Choroid plexus epithelial cell (primary cell): ENCODE data around the gene TFPT.
A peak's percentile ranks its signal among the peaks of the same experiment; 100 is the strongest.

Experiments used
- DNase-seq: peaks from one replicate; pipeline ENCODE4 v3.0.0-alpha.2; 2010; ENCODE audit warnings: low read depth
- H3K4me3 ChIP-seq: 2 replicates; pipeline ENCODE4 v1.5.1; 2011; ENCODE audit warnings: low read depth, mild to moderate bottlenecking, control low read depth, low read length, moderate library complexity
- TF ChIP-seq, protein P1 (sequence below): conservative IDR thresholded peaks from 2 replicates; pipeline ENCODE4 v1.5.1; 2011; ENCODE audit warnings: low read depth, mild to moderate bottlenecking, control low read depth, inconsistent platforms, low read length, moderate library complexity

The TFPT gene

DNA sequence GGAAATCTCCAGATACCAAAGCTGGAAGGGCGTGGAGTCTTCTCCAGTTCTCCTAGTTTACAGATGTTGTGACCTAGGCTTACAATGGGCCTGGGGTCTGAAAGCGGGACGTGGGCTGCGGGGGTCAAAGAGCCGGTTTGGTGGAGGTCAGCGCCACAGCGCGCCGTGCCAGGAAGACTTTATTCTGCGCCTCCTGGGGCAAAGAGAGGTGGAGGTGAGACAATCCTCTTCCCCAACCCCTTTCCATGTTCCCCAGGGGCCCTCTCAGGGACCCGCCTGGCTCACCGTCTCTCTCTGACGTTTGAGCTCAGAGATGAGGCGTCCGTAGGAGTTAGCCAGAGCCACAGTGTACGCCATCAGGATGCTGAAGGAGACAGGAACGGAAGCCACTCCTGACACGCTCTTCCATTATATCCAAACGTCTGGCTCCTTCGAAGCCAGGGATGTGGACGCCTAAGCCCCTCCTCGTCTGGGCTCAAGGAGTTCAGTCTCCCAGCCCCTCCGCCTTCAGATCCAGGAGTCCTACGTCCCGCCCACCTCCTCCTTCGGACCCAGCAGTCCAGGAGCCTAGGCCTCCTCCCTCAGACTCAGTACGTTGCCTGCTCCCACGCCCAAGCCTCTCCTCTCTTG, 44.8 kb upstream of the TFPT start:
- DNase-seq = peak; percentile 25
- TF ChIP-seq, protein P1, sequence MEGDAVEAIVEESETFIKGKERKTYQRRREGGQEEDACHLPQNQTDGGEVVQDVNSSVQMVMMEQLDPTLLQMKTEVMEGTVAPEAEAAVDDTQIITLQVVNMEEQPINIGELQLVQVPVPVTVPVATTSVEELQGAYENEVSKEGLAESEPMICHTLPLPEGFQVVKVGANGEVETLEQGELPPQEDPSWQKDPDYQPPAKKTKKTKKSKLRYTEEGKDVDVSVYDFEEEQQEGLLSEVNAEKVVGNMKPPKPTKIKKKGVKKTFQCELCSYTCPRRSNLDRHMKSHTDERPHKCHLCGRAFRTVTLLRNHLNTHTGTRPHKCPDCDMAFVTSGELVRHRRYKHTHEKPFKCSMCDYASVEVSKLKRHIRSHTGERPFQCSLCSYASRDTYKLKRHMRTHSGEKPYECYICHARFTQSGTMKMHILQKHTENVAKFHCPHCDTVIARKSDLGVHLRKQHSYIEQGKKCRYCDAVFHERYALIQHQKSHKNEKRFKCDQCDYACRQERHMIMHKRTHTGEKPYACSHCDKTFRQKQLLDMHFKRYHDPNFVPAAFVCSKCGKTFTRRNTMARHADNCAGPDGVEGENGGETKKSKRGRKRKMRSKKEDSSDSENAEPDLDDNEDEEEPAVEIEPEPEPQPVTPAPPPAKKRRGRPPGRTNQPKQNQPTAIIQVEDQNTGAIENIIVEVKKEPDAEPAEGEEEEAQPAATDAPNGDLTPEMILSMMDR = no peak
- H3K4me3 ChIP-seq = peak overlapping the region; percentile 65

DNA sequence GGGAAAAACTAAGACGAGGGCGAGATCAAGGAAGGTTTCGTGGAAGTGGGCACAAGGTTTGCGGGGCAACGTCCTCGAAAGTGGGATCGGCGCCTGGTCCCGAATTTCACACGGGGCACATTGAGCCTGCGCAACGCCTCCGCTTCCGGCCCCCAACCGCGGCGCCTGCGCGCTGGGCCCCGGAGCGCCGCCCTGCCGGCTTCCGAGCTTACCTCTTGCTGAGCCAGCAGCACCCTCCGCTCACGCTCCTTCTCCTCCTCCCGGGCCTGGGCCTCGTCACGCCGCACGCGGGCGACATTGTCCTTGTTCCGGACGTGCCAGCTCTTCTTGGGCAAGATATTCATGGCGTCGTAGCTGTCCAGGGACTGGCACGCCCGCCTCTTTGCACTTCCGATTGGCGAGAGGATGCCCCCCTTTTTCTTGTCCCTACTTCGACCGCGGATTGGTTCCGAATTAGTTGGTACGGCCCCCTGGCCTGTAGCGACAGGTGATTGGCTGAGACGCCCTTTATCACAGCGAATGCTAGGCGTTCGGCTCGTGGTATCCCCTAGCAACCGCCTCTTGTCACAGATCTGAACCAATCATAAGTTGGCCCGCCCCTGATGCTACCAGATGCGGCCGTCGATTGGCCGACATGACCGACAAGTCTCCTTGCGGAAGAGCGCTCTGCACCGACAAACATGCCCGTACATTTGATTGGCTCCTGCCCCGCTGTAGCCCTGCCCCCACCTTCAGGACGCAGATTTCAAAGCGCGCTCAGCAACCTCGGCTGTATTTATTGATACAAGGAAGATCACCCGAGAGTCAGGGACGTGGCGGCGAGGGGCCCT, 44.1 kb upstream of the TFPT start, which contains the start of gene LENG1:
Gene LENG1, minus strand, starts transcription at position 370 of the 830 bp plus-strand sequence. Its CDS starts 26 bp downstream, at position 344.
- TF ChIP-seq, protein P1 = peak; percentile 38
- H3K4me3 ChIP-seq = peak within 1 kb of the TSS; percentile 77

DNA sequence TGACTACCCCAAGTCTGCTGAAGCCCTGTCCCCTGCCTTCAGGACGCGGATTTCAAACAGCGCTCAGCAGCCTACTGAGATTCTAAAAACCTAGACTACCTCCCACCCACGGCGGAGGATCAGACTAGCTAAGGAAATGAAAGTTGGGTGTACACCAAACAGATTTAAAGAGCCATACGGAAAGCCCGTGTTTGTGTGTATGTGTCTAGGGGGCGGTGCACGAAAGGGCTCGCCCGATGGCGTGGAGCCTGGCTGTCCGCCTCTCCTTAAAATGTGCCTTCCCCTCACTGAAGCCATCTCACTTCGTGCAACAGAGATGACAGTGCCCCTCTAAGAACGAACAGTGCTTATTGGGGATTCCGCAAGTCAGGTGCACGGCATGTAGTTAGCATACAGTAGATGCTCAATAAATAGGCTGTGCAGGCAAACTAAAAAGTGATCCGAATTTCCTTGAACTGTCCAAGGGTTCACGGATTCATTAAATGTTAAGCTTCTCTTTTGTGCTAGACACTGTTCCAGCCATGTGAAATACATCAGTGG, 43.4 kb upstream of the TFPT start:
- peak; percentile 35 for DNase-seq
- TF ChIP-seq, protein P1 = peak; percentile 14
- H3K4me3 ChIP-seq = peak overlapping the region; percentile 77

More for the DNA sequence above, 44.1 kb upstream of the TFPT start, which contains the start of gene LENG1:
- peak; percentile 100 for DNase-seq

DNA sequence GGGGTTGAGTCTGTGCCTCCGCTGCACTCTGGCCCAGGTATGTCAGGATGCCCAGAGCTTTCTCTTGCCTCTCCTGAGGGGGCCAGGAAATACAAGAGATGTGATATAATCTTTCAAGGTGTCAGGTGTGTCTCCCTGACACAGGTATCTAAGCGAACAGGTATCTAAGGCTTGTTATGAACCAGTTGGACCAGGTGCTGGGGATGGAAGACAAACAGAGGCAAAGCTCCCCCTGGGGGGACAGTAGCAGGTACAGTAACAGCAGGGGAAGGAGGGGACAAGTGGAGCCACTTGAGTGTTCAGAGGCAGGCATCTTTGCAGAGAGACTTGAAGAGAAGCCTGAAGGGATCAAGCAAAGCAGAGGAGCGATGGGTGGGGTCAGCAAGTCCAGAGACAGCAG, 41.5 kb upstream of the TFPT start:
- TF ChIP-seq, protein P1 = no peak

DNA sequence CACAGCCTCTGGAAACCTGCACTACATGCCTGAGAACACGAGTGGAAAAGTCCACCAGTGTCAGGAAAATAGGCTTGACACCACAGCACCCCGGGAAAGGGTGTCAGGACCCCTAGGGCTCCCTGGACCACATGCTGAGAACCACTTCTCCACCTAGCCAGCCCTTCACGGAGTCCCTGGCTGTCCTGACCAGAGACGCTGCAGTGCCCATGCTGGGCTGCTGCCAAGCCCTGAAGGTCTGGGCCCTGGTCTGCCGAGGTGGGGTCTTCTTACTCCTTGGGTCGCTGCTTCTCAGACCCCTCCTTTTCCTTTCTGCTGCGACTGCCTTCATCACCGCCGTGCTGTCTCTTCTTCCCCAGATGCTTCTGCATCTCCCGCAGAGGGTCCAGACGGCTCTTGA, 41.0 kb upstream of the TFPT start:
- TF ChIP-seq, protein P1 = no peak
- no peak for DNase-seq
- H3K4me3 ChIP-seq = no peak overlapping the region

More for the DNA sequence above, 41.5 kb upstream of the TFPT start:
- no peak overlapping the region for H3K4me3 ChIP-seq
- DNase-seq = no peak

DNA sequence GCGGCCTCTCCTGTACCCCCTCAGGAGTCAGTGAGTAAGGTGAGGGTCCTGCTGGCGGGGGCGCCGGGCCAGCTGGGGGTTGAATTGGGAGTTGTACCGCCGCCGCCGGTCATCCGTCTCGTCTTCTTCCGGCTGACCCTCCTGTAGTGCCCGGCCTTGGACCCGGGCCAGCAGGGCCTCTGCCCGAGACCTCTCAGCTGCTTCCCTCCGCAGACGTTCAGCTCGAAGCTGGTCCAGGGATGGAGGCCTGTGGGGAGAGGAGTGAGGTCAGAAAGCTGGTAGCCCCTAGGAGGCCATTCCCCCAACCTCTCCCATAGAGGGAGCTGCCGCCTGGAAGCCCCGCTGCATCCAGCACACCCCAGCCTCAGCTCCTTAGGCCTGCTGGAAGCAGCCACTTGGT, 40.2 kb upstream of the TFPT start:
- TF ChIP-seq, protein P1 = no peak

More for the DNA sequence above, 40.2 kb upstream of the TFPT start:
- no peak overlapping the region for H3K4me3 ChIP-seq
- DNase-seq = no peak
